Astrocyte (in vitro differentiated cells and primary cell): ENCODE data around the gene TELO2. TPM values are rescaled to one million over a fixed set of nuclear protein-coding genes. Genes with fewer than 3 reads are reported as not detected.

ENCODE experiments used
- DNase-seq: peaks from one replicate; pipeline ENCODE4 v3.0.0-alpha.2; 2010; ENCODE audit warnings: low read depth
- FAIRE-seq: peaks from 2 replicates; lab custom pipeline; 2011; peaks lifted over from hg19 to GRCh38; lab: Jason Lieb, UNC
- H2AFZ ChIP-seq: 2 replicates; pipeline ENCODE4 v1.6.0; 2012; ENCODE audit warnings: low read depth, low read length, inconsistent platforms
- H3K27ac ChIP-seq: 2 replicates; pipeline ENCODE4 v1.5.1; 2011; ENCODE audit warnings: low read depth, low read length, inconsistent platforms
- H3K27me3 ChIP-seq: 2 replicates; pipeline ENCODE4 v1.6.0; 2011; ENCODE audit warnings: low read length, inconsistent platforms; ENCODE audit not compliant: insufficient read depth
- H3K36me3 ChIP-seq: 2 replicates; pipeline ENCODE4 v1.5.1; 2011; ENCODE audit warnings: low read length, inconsistent platforms; ENCODE audit not compliant: insufficient read depth
- H3K4me1 ChIP-seq: 2 replicates; pipeline ENCODE4 v1.5.1; 2011; ENCODE audit warnings: low read length, inconsistent platforms; ENCODE audit not compliant: insufficient read depth
- H3K4me2 ChIP-seq: 2 replicates; pipeline ENCODE4 v1.6.0; 2012; ENCODE audit warnings: low read length, inconsistent platforms
- H3K4me3 ChIP-seq: 2 replicates; pipeline ENCODE4 v1.5.1; 2011; ENCODE audit warnings: low read depth, mild to moderate bottlenecking, low read length, inconsistent platforms; ENCODE audit not compliant: insufficient read depth
- H3K79me2 ChIP-seq: 2 replicates; pipeline ENCODE4 v1.6.0; 2012; ENCODE audit warnings: mild to moderate bottlenecking, low read length, inconsistent platforms; ENCODE audit not compliant: insufficient read depth
- H3K9ac ChIP-seq: 2 replicates; pipeline ENCODE4 v1.6.0; 2012; ENCODE audit warnings: mild to moderate bottlenecking, low read length, inconsistent platforms
- H3K9me3 ChIP-seq: 2 replicates; pipeline ENCODE4 v1.5.1; 2012; ENCODE audit warnings: low read depth, mild to moderate bottlenecking, low read length, inconsistent platforms; ENCODE audit not compliant: insufficient read depth
- H4K20me1 ChIP-seq: 2 replicates; pipeline ENCODE4 v1.6.0; 2012; ENCODE audit warnings: low read length, inconsistent platforms; ENCODE audit not compliant: insufficient read depth
- H3K27ac Mint-ChIP-seq: one replicate; pipeline ENCODE4 v1.8.0; 2021; ENCODE audit warnings: mild to moderate bottlenecking, mixed read lengths; ENCODE audit not compliant: unreplicated experiment
- H3K27me3 Mint-ChIP-seq: one replicate; pipeline ENCODE4 v1.8.0; 2021; ENCODE audit warnings: low read depth, mixed read lengths; ENCODE audit not compliant: unreplicated experiment
- H3K36me3 Mint-ChIP-seq: one replicate; pipeline ENCODE4 v1.8.0; 2021; ENCODE audit warnings: low read depth, mixed read lengths; ENCODE audit not compliant: unreplicated experiment
- H3K4me1 Mint-ChIP-seq: one replicate; pipeline ENCODE4 v1.8.0; 2021; ENCODE audit warnings: low read depth, mixed read lengths; ENCODE audit not compliant: unreplicated experiment
- H3K4me3 Mint-ChIP-seq: one replicate; pipeline ENCODE4 v1.8.0; 2021; ENCODE audit warnings: mild to moderate bottlenecking, moderate library complexity, mixed read lengths; ENCODE audit not compliant: unreplicated experiment
- H3K9me3 Mint-ChIP-seq: one replicate; pipeline ENCODE4 v1.8.0; 2021; ENCODE audit warnings: mild to moderate bottlenecking, mixed read lengths; ENCODE audit not compliant: unreplicated experiment
- EZH2 ChIP-seq: IDR thresholded peaks from 2 replicates; pipeline ENCODE4 v1.6.1; 2012; ENCODE audit warnings: mild to moderate bottlenecking, low read length, inconsistent platforms; ENCODE audit not compliant: insufficient read depth
- total RNA-seq: library from RNA; stranded (reverse); gene quantifications from 2 replicates; pipeline ENCODE4 v1.2.1, GENCODE V29; 2021
- TF ChIP-seq, protein P1 (sequence below): IDR thresholded peaks from 2 replicates; pipeline ENCODE4 v1.5.1; 2011; ENCODE audit warnings: low read depth, mild to moderate bottlenecking, inconsistent platforms, low read length, moderate library complexity; ENCODE audit not compliant: insufficient read depth

The TELO2 gene
- total RNA-seq, 1 donor from 2014 or later, result 21.1 TPM

DNA sequence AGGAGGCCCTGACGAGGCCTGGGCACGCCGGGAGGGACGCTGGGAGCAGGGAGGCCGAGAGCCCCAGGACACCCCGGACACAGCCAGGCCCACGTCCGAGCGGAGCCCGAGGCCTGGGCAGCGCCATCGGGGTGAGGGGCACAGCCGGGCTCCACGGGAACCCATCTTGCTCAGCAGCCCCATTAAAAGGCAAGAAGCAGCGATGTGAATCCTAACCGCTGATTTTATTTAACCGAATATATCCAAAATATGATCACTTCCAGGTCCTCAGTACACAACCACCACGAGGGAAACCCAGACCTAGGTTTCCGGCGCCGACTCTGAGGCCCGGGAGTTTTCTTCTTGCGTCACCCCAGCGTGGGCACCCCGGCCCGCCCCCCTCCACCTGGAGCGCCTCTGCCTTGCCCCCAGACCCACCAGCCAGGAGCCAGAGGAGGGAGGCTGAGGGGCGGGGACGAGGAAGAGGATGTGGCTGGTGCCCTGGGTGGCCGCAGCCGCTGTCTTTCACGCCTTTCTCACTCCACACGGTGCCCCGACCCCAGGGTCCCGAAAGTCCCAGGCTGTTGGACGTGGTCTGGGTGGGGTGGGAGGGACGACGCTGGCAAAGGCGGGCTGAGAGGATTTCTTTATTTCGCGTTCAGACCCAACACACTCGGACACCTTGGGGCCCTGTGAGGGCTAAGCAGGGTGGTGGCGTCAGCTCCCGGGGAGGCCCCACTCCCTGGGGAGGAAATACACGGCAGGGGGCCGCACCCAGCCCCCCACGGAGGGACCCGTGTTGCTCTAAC lies 48.2 kb upstream of the TELO2 start:
- Mint-ChIP-seq H3K4me3 (no peak overlapping the region), H3K27me3 (peaks cover 2% of the 10 kb centered on the region), H3K4me1 (no peaks in the 10 kb centered on the region), H3K36me3 (peaks cover 6% of the 10 kb centered on the region), H3K27ac (no peak overlapping the region), H3K9me3 (no peaks in the 10 kb centered on the region)
- H3K27ac ChIP-seq, result no peak overlapping the region
- no peak overlapping the region for H3K9ac ChIP-seq
- no peaks in the 10 kb centered on the region for H3K36me3 ChIP-seq
- no peaks in the 10 kb centered on the region for H4K20me1 ChIP-seq
- no peak for DNase-seq
- H3K79me2 ChIP-seq, result no peaks in the 10 kb centered on the region
- no peak for FAIRE-seq
- H2AFZ ChIP-seq, result no peak overlapping the region
- no peak overlapping the region for H3K4me3 ChIP-seq
- no peaks in the 10 kb centered on the region for H3K27me3 ChIP-seq
- TF ChIP-seq EZH2, result no peak
- TF ChIP-seq, protein P1, sequence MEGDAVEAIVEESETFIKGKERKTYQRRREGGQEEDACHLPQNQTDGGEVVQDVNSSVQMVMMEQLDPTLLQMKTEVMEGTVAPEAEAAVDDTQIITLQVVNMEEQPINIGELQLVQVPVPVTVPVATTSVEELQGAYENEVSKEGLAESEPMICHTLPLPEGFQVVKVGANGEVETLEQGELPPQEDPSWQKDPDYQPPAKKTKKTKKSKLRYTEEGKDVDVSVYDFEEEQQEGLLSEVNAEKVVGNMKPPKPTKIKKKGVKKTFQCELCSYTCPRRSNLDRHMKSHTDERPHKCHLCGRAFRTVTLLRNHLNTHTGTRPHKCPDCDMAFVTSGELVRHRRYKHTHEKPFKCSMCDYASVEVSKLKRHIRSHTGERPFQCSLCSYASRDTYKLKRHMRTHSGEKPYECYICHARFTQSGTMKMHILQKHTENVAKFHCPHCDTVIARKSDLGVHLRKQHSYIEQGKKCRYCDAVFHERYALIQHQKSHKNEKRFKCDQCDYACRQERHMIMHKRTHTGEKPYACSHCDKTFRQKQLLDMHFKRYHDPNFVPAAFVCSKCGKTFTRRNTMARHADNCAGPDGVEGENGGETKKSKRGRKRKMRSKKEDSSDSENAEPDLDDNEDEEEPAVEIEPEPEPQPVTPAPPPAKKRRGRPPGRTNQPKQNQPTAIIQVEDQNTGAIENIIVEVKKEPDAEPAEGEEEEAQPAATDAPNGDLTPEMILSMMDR, result no peak
- H3K4me2 ChIP-seq, result no peak overlapping the region
- no peaks in the 10 kb centered on the region for H3K4me1 ChIP-seq
- H3K9me3 ChIP-seq, result no peaks in the 10 kb centered on the region

DNA sequence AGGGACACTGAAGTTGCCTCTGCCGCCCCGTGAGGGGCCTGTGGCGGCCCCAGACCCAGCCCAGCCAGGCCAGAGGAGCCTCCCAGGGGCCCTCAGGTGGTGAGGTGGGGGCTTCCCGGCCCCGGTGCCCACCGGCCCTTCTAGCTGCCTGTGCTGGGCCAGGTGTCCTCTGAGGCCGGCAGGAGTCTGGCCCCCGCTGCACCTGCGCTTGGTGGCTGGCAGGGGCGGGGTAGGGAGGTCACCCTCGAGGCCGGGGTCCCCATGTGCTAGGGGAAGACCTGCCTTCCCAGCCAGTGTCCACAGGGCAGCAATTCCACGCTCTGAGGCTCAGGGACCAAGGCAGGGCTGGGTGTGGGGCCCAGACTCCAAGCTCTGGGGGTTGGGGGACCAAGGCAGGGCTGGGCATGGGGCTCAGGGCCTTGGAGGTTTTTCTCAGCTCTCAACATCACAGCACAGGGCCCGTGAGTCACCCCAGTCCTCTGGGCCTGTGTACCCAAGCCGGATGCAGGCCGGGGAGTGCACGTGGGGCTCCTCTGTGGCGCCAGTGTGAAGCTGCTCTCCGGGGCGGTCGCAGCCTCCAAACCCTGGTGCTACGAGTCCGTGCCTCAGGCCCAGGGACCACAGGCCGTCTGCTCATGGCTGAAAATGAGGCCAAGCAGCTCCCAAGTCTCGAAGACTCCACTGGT lies 47.5 kb upstream of the TELO2 start:
- DNase-seq, result no peak
- Histone ChIP-seq H3K9me3 (no peaks in the 10 kb centered on the region), H3K36me3 (no peaks in the 10 kb centered on the region), H2AFZ (no peak overlapping the region), H3K27me3 (no peaks in the 10 kb centered on the region), H3K79me2 (no peaks in the 10 kb centered on the region), H3K4me1 (no peaks in the 10 kb centered on the region), H3K27ac (no peak overlapping the region), H3K4me2 (no peak overlapping the region), H4K20me1 (no peaks in the 10 kb centered on the region), H3K9ac (no peak overlapping the region), H3K4me3 (no peak overlapping the region)
- Mint-ChIP-seq H3K27ac (no peak overlapping the region), H3K4me1 (no peaks in the 10 kb centered on the region), H3K9me3 (no peaks in the 10 kb centered on the region), H3K36me3 (peaks cover 6% of the 10 kb centered on the region), H3K4me3 (no peak overlapping the region), H3K27me3 (peaks cover 2% of the 10 kb centered on the region)
- TF ChIP-seq, protein P1, result no peak
- no peak for FAIRE-seq
